Cerebellar cortex (tissue), 1 donor: ENCODE measurements around the gene EDIL3.

Experiments used
- DNase-seq: peaks from one replicate; pipeline ENCODE4 v3.0.0-alpha.2; 2015; ENCODE audit warnings: low spot score

The EDIL3 gene, protein sequence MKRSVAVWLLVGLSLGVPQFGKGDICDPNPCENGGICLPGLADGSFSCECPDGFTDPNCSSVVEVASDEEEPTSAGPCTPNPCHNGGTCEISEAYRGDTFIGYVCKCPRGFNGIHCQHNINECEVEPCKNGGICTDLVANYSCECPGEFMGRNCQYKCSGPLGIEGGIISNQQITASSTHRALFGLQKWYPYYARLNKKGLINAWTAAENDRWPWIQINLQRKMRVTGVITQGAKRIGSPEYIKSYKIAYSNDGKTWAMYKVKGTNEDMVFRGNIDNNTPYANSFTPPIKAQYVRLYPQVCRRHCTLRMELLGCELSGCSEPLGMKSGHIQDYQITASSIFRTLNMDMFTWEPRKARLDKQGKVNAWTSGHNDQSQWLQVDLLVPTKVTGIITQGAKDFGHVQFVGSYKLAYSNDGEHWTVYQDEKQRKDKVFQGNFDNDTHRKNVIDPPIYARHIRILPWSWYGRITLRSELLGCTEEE

DNA sequence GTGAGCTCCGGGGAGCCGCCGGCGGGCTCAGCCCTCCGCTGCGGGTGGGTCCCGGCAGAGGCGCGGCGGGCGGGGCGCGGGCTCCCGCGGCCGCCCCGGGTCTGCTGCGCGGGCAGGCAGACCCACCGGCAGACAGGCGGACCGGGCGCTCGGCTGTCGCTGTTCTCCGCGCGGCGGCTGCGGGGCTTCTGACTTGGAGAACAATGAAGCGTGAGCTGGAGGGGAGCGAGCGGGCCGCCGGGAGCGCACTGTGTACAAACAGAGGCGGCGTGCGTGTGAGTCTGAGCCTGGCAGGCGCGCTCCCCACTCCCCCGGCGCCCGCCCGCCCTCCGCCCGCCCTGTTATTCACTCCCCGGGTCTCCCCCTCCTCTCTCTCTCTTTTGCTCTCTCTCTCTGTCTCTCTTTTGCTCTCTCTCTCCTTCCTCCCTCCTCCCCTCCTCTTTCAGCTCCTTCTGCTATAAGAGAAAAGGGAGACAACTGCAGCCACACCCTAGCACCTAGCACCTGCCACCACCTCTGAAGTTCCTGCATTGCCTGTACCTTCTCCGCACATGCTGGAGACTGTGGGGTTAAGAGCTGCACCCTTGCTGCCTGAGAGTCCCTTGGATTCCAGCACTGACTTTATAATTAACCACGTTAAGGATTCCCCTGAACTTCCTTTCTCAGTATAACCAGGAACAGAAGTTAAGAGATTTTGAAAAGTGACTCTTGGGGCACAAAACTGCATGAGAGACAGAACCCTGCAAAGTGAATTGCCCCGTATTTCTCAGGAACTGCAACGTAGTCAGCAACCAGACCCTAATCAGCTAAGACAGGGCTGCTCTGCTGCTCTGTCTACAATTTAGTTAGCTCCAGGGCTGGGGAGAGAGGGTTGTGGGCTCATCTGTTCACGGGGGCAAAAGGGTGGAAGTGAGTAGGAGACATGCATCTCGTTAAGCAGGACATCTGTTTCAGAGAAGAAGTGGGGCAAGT is at the start of gene EDIL3:
Gene EDIL3, minus strand, starts transcription at position 277 of the 972 bp plus-strand sequence. CDS start 506 bp downstream, outside the sequence.
- peak; percentile 50 for DNase-seq

DNA sequence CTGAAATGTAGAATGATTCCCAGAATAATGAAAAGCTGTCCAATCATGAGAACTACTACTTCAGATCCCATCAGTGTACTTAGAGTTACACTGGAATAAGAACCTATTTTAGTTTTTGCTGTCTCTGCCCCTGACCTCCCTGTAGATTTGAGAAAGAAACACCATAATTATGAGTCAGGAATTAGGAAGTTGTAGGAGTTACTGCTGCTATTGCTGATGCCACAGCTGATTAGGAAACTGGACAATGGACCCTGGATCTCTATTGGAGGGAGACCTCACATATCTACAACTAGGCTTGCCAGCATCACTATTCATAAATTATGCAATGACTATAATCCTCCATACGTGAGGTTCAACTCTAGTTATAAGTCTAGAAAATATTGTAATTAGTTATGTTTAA is 48.8 kb upstream of the EDIL3 start:
- DNase-seq = no peak

DNA sequence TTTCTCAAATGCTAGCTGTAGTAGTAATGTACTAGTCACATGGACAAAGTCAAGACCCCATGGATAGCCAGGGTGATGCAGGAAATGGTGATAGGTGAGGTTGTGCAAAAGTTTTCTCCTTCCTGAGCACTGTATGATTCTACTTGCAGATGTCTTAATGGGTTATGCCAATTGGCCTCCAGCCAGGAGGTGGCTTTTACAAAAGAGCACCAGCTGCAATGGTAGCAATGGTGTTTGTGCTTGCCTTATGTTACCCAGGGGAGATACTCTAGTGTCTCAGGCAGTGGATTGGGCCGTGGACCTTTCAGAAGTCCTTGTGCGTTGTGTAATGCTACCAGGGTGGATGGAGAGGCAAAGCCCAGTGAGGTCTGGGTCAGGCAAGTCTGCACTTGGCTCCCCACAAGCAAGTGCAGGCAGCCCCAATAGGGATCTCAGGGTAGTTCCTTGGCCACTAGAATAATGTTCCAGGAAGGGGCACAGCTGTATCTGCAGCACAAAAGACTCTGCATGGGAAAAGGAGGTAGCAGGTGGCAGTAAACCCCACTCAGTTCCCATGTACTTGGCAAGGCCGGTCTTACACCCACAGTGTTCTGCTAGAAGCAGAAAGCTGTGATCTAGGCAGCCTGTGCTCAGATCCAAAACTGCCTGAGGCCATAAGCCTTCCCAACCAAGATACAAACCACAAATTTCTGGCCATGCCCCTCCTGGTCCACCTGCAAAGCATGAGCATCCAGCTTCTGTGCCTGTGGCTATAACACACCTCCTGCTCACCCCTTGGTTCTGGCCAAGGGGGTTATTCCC is 46.4 kb upstream of the EDIL3 start:
- no peak for DNase-seq

DNA sequence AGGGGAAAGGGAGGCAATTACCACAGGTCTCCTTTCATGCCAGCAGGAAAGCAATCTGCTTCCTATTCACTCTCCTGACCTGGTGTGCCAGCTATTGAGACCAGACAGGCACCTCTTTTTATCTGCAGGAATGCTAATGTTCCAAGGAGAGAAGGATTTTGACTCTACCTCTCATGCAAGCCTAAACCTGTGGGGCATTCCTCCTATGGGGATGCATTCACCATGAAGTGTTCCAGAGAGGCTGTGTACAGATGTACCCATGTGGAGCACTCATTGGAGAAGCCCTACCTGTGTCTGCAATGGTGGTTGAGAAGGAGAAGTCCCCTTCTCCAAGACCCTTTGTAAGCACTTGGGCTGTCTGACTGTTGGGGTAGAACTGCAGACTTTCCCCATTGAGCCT is 45.4 kb upstream of the EDIL3 start:
- no peak for DNase-seq

DNA sequence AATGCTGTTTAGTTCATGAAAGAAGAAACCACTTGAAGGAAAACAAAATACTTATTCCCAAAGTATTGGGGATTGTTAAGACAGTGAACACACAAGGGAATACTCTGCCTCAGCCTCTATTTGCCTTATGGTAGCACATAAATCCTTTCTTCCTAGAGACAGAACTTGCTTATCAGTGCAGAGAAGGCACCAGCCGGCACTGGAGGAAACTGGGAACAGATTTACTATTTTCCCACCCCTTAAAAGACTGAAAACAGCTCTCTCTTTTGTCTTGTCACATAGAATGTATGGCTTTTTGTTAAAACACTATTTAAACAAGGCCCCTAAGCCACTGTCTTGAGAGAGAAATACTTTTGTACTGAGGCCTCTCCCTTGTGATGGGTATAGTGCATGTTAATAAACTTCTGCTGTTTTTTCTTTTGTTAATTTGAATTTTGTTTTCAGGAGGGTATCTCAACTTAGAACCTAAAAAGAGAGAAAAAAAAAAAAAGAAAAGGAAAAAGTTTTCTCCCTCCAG is 40.7 kb upstream of the EDIL3 start:
- no peak for DNase-seq

DNA sequence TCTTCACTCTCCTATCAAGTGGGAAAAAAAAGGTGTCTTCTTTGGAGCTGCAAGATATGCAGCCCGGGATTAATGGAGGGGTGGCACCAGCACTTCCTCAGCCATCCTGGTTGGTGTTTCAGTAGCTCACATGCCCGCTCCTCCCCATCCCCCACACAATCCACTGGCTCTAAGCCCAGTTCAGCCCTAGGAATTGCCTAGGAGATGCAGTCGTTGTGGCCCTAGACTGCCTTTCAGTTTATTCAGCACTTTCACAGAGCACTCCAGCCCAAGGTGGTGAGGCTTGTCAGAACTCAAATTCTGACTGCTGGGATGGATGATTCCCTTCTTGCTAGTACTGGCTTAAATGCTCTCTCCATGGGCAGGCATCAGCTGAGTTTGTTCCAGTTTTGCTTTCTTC is 35.1 kb upstream of the EDIL3 start:
- no peak for DNase-seq

DNA sequence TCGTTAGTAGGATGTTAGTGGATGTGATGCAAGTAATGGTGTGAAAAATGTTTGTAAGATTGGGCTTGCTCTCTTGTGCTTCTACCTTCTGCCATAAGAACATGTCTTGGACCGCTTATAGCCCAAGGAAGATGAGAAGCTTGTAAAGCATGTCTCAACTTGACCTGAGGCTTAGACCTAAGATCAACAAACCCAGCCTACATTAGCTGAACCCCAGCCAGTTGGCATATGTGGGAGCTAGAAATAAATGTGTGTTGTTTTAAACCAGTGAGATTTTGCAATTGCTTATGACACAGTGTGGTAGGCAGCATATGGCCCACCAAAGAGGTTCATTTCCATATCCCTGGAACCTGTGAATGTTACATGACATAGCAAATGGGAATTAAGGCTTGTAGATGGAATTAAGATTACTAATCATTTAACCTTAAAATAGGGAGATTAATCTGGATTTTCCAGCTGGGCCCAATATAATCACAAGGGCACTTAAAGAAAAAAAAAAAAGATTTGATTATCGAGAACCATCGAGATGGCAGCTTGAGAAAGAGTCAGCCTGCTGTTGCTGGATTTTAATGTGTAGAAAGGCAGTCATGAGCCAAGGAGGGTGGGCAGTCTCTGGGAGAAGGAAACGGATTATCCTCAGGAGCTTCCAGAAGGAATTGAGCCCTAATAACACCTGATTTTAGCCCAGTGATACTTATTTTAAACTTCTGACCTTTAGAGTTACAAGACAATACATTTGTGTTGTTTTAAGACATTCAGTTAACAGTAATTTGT is 27.3 kb upstream of the EDIL3 start:
- no peak for DNase-seq

DNA sequence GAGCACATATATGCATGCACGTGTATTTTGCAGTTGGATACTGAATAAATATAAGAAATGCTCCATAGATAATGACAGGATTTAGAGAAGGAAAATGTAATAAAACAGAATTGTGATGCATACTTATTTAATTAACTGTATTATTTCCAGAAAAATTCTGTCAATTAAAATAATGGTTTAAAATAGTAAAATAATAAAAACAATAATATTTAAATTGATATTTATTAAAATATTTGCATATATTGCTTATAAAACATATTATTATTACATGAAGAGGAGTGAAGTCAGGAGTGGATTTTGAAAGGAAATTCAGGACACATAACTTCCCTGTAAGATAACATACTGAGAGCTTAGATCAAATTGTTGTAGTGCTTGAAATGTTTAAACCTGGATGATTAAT is 21.4 kb upstream of the EDIL3 start:
- DNase-seq = no peak

DNA sequence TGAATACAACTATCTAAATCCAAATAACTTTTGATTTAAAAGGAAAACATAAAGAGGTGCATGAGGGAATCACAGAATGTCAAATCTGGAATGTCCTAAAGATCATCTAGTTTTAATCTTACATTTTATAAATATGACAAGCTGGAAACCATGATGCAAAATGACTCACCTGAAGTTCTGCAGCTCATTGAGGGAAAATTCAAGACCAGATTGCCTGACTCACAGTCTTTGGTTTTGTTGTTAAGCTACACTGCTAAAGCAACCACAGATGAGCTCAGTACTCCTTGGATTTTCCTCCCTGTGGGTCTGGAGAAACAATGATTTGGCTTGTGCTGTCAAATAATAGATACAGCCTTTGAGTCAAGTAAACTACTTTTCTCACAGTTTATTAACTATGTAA is 19.1 kb upstream of the EDIL3 start:
- DNase-seq = no peak

DNA sequence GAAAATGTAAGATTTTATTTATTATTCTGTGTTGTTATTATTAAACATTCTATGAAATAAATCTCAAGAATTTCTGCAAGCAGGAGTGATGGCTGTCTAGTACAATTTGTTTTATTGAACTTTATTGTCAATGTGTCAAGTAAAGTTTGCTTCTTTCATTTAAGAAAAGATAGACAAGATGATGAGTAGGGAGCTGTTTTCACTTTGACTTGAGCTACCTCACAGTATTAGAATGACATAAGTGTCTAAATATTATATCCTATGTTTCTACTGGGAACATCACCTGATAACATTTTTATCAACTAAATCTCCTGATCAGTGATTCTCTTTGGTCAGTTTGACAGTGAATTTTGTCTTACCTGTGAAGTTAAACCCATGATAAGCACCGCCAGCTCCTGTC is 12.7 kb upstream of the EDIL3 start:
- no peak for DNase-seq

DNA sequence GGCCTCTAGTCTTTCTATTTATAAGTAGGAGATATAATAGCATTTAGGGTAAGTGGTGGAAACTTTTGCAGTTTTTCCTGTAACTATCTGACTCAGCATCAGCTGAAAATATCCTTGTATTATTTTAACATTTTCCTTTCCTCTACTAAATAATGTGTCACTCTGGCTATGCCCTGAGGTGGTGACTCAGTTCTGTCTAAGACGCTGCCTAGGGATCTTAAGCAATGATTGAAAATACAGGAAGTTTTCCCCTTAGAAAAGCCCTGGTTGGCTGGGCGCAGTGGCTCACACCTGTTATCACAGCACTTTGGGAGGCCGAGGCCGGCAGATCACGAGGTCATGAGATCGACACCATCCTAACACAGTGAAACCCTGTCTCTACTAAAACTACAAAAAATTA is 9.3 kb upstream of the EDIL3 start:
- DNase-seq = no peak

DNA sequence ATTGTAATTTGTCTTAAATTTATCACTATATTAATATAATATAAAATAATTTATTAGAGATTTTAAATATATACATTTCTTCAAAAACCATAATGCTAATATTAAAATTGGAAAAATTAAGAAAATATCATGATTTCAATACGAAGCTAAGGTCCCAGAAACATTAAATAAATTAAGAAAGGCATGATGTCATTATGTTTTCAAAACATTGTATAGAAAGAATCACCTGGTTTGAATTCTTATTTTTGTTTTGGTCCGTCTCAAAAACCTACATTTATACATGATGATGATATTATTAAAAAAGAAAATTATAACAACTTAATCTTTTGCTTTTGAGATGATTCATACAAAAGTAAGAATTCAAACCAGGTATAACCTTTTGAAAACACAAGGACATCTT is 8.2 kb upstream of the EDIL3 start:
- DNase-seq = no peak

DNA sequence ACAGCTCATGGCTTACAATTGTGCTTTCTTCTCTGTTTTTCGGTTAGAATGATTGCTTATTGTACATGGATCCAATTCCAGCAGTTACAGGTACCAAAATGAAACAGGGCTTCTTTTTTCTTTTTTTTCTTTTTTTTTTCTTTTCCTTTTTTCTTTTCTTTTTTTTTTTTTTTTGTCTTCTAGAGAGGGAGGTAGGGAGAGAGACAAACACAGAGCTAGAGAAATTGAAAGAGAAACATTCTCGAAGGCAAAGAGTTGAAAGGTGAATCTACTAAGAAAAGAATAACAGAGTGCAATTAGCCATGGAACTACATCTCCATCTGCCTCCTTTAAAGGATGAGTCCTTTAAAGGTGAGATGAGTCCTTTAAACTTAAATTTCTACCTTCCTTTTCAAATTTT is 1.0 kb upstream of the EDIL3 start:
- DNase-seq = no peak

DNA sequence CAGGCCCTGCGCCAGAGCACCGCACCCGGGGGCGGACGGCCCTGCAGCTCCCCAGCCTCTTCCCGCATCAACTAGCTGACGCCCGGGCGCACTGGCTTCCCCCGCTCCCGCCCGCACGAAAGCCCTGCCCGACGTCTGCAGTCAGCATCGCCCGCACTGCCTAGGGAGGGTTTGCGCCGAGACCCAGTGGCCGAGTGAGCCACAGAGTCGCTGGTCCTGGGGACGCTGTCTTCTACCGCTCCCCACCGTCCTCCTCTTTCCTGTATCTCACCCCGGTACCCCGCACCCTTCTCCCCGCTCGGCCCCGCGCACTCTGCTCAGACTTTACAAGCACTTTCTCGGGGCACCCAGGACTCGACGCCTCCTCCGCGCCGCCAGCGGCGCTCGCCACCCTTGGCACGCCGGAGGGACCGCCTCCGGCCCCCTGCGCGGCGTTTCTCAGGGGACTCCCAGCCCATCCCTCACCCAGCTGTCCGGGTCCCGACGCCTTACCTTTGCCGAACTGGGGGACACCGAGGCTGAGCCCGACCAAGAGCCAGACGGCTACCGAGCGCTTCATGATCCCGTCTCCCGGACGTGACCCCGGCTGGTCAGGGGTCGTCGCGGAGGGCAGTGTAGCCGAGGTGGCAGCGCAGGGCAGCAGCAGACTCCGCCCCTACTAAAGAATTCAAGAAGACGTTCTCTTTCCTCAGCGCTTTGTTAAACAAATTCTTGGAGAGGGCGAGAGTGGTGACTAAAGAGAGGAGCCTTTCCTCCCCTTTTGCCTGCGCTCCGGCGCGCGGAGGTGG is 670 bp downstream of the EDIL3 start:
- DNase-seq = peak; percentile 33

DNA sequence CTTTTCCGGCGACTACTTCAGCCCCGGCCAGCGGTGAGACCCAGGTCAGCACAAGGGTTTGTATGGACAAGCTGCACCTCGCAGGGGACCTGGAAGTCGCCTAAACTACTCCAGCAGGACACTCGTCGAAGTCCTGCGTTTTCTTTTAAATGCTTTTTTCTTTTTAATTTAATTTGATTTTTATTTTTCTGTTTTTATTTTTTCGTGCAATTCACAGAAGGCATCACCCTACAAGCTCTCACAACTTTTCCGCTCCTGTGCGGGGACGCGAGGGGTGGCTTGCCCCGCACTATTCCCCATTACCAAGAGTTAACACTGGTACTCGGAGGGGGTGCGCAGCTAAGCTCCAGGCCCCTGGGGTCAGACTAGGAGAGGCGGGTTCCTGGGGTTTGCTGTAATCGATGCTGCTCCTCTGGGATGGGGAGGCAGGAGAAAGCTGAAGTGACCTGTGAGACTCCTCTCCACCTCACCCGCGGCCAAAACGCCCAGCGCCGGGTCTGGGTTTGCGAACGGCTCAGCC is 1.3 kb downstream of the EDIL3 start:
- DNase-seq = peak; percentile 2

DNA sequence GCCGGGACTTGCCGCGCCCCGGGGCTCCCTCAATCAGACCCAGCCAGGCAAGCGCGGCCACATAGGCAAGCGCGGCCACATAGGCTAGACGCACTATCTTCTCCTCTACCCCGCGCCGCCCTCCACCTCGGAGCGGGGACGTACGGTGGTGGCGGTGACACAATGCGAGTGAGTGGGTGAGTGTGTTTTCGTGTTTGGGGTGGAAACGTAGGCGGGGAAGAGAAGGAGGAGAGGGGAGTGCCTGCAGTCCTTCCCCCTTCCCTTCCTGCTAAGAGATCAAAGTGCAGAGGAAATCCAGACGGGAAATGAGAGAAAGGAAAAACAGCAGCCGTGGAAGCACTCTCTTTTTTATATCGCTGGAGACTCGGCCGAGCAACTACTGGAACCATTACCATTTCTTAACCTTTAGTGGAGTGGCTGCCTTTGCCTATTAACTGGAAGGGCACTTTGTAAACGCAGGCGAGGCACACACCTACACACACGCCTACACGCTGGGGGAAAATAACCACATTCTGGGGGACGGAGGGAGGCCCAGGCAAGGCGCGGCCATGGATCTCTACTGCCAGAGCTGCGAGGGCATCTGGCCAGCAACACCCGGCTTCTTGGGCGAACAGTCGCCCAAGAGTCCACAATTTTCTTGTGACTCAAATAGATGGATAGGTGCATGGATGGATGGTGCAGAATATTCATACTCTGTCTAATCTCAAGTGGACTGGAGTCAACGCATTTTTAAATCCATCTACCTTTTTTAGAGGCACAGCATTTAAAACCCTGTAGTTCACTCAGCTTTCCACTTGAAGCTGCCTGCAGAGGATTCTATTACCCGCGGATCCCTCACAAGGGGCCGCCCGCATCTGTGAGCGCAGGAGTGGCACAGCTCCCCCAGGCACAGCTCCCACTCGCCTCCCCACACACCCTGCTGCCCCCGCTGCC is 2.1 kb downstream of the EDIL3 start:
- DNase-seq = peak; percentile 71

DNA sequence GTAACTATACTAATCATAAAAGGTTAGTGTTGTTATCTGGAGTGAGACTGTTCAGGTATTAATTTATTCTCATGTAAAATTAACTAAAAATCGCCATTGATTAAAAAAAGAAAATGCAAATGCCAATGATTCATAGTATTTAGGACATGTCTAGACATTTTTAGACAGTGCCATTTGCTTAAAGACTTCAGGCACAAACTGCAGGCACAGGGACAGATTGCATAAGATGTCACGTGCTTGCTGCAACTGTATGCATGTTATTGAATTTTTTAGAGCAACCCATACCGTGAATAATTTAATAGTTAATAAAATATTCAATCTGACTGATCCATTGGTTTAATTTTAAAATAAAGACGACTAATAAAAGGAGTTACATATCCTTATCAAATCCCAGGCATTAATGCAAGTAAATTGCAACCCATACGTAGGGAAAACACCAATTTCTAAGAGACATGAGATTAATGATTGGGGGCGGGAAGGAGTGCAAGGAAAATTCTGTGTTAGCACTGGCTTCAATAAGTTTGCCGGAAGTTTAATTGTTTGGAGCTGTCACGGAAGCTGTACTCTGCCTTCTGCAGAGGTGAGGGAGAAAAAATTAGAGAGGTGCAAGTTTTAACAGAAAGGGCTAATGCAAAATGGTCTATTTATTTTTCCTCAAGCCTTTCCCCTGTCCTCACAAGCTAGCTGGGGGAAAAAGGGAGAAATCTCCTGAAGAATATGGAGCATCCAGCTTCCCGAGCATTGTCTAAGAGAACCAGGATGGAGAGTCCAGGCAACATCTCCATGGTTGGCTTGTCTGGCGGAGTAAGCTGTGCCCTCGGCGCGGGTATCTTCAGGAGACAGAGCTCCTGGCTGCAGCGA is 2.9 kb downstream of the EDIL3 start:
- peak; percentile 72 for DNase-seq

DNA sequence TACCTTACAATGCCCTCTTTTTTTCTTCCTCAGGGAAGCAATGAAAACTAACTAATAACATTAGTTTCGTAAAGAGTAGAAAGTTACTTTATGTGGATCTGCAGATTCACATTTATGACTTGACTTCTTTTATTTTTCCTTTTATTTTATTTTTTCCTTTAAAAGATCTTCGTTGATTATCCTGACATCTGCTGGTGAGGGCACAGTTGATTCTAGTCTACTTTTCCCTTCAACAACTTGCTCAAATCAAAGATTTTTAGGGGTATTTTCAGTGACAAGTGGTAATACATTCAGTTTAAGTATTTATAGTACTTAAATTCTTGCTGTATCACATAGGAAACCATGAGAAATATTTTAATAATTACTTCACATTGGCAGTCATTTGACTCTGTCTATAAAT is 4.9 kb downstream of the EDIL3 start:
- no peak for DNase-seq
